Aorta (tissue), 5 donors: ENCODE results near the gene DNTT. TPM values are rescaled to one million over a fixed set of nuclear protein-coding genes. Genes with fewer than 3 reads are reported as not detected.

Experiments used
- ATAC-seq: fragments of 200-7000 bp; cut with Tn5 transposase; one replicate; pipeline ENCODE4 v1.9.1; 2022; ENCODE audit warnings: moderate library complexity; ENCODE audit not compliant: low FRiP score
- DNase-seq, 2 donors: peaks; one replicate each; pipeline ENCODE4 v3.0.0-alpha.2; 2020
- H3K27ac ChIP-seq, 2 donors: one replicate each; pipeline ENCODE4 v1.5.1; 2013; ENCODE audit warnings: low read length in 2 of 2, mild to moderate bottlenecking in 2 of 2, moderate library complexity in 2 of 2, control low read depth in 1 of 2, inconsistent platforms in 1 of 2, low read depth in 1 of 2
- H3K27me3 ChIP-seq, 2 donors: one replicate each; pipeline ENCODE4 v1.6.1; 2013; ENCODE audit warnings: control low read depth in 1 of 2, low read length in 1 of 2, mild to moderate bottlenecking in 1 of 2, moderate library complexity in 1 of 2; ENCODE audit not compliant: insufficient read depth in 2 of 2, control insufficient read depth in 1 of 2
- H3K36me3 ChIP-seq, 2 donors: one replicate each; pipeline ENCODE4 v1.6.1; 2013; ENCODE audit warnings: control low read depth in 1 of 2, low read length in 1 of 2, mild to moderate bottlenecking in 1 of 2; ENCODE audit not compliant: insufficient read depth in 2 of 2, control insufficient read depth in 1 of 2
- H3K4me1 ChIP-seq, 2 donors: one replicate each; pipeline ENCODE4 v1.6.1; 2013; ENCODE audit warnings: low read length in 2 of 2, control low read depth in 1 of 2, mild to moderate bottlenecking in 1 of 2, moderate library complexity in 1 of 2; ENCODE audit not compliant: insufficient read depth in 2 of 2, control insufficient read depth in 1 of 2
- H3K4me3 ChIP-seq, 2 donors: one replicate each; pipeline ENCODE4 v1.5.1; 2013; ENCODE audit warnings: low read length in 2 of 2, control low read depth in 1 of 2, mild to moderate bottlenecking in 1 of 2
- H3K9me3 ChIP-seq: one replicate; pipeline ENCODE4 v1.6.1; 2013; ENCODE audit warnings: mild to moderate bottlenecking, low read length; ENCODE audit not compliant: control insufficient read depth
- WGBS, 2 donors: extraction: QIAGEN DNeasy Blood & Tissue Kit; methylation state at CpG; one replicate each; pipeline ENCODE4 v1.1.7; 2013; 5-methylcytosine and 5-hydroxymethylcytosine counted together
- intact Hi-C, 2 donors: fragments of 100-400 bp; cut with DNase I; formaldehyde crosslinking; loops; one replicate each; pipeline versions ENCODE4 v1.14.2 to v1.15.0; 2022
- polyA plus RNA-seq, 2 donors: library from polyadenylated mRNA; stranded (reverse); fragments of 200-250 nt; gene quantifications; one replicate each; pipeline ENCODE4 v1.2.3, GENCODE V29; 2013
- total RNA-seq, 2 donors: library from RNA; stranded (reverse); fragmentation: NEBNext Ultra II Directional; extraction: Animal tissue kit (Norgen Biotek cat#: 25700); gene quantifications; one replicate each; pipeline ENCODE4 v1.2.1, GENCODE V29; 2021
- donor health status: healthy with polysubstance abuse.
- donor health status: Bipolar disorder and iron deficiency.
- donor health status: DM: no; HTN: no; CAD: no.
- donor health status: DM: no; HTN: no; CAD: no.
- donor health status: DM: yes; HTN: yes; CAD: no.

Gene DNTT
- total and polyA plus RNA-seq, 4 donors = not detected

DNA sequence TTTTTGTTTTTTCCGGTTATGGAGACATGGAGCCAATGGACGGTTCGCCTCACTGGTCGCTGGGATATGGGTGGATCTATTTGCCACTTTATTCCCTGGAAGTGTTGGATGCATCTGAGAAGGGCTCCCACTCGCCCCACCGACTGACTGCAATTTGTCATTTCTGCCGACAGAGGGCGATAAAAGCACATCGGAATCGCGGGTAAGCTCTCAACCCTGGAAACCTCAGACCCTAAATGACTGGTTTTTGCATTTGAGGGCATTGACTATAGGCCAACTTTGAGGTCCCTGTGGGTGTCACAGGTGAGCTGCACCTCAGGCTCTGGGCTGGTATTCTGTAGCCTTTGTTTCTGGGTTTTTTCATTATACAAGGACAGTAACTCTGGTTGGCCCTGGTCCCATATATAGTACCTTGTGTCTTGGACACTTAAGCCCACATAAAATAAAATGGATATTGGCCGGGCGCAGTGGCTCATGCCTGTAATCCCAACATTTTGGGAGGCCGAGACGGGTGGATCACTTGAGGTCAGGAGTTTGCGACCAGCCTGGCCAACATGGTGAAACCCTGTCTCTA, 66.4 kb downstream of the DNTT start:
- H3K4me3 ChIP-seq = no peak overlapping the region
- DNase-seq (no peak), ATAC-seq (peak; percentile 63)
- no peaks in the 10 kb centered on the region for H3K27me3 ChIP-seq
- peaks cover 0 to 5% of the 10 kb centered on the region in 2 donors for H3K4me1 ChIP-seq
- WGBS, 2 donors = 37 to 43% methylated on average over 16 of the region's 16 CpGs
- intact Hi-C loops = loop anchor here (5.0 to 10.0 kb wide), 3 partner anchors 142 to 844 kb away; partner anchors contain the start of genes TLL2 (in 2 of the 2) and LCOR (in 1 of the 2)
- no peaks in the 10 kb centered on the region for H3K36me3 ChIP-seq
- H3K9me3 ChIP-seq = no peaks in the 10 kb centered on the region
- no peak overlapping the region for H3K27ac ChIP-seq

DNA sequence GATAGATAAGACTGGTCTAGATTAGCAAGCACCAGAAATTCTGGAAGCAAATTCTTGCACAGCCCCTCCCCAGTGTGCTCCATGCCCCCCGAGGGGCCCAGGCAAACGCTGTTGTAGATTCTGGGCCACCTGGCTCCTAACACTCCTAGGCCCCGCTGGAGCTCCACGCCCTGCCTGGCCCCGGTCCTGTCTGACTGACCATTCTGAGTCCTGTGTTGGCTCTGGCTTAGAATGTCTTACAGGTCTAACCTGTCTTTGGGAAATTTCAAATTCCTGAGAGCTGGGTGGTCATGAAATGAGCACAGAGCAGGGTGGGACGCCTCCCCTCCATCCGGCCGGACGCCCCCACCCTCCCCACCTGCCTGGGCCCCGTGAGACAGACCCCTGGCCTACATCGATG, 67.1 kb downstream of the DNTT start:
- H3K4me1 ChIP-seq = peaks cover 0 to 5% of the 10 kb centered on the region in 2 donors
- no peaks in the 10 kb centered on the region for H3K9me3 ChIP-seq
- no peak overlapping the region for H3K27ac ChIP-seq
- no peak overlapping the region for H3K4me3 ChIP-seq
- no peaks in the 10 kb centered on the region for H3K27me3 ChIP-seq
- no peaks in the 10 kb centered on the region for H3K36me3 ChIP-seq
- ATAC-seq (no peak), DNase-seq (no peak)
- 88 to 92% methylated on average over 11 of the region's 11 CpGs for WGBS, 2 donors
- intact Hi-C loops = loop anchor here (5.0 to 10.0 kb wide), 3 partner anchors 141 to 843 kb away; partner anchors contain the start of genes TLL2 (in 2 of the 2) and LCOR (in 1 of the 2)

DNA sequence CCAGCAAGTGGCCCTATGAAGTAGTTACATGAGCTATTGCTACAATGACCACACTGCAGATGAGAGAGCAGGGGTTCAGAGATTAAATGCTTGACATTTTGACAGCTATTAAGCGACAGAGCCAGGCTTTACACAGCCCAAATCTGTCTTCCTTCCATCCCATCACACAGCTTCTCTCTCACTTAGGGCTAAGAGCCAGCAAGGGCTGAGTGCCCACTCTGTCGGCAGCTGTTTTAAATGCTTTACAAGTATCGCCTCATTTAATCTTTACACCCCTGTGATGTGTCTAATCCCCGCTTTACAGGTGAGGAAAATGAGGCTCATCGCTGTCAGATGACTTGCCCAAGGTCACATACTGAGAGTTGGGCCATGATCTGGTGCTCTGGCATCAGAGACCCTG, 69.8 kb downstream of the DNTT start:
- Histone ChIP-seq H3K9me3 (no peaks in the 10 kb centered on the region), H3K36me3 (no peaks in the 10 kb centered on the region), H3K27ac (no peak overlapping the region), H3K27me3 (no peaks in the 10 kb centered on the region), H3K4me3 (no peak overlapping the region), H3K4me1 (no peaks in the 10 kb centered on the region)
- intact Hi-C loops = loop anchor here (5.0 to 10.0 kb wide), 3 partner anchors 138 to 841 kb away; partner anchors contain the start of genes TLL2 (in 2 of the 2) and LCOR (in 1 of the 2)
- ATAC-seq (no peak), DNase-seq (no peak)
- WGBS, 2 donors = 84 to 87% methylated on average over 5 of the region's 5 CpGs

DNA sequence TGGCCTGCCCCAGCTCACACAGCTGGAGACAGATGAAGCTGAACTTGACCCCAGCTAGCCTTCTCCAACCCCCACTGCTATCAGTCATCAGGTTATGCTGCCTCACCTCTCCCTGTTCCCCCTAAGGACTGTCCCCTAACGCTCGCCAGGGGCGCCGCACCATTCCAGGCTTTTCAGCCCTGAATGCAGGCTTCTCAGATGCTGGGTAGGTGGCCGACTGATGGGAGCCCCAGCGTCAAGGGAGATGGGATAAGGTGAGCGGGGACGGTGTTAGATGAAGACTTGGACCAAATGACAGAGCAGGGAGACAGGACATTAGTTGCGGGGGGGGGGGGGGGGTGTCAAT, 70.4 kb downstream of the DNTT start:
- Histone ChIP-seq H3K9me3 (no peaks in the 10 kb centered on the region), H3K36me3 (no peaks in the 10 kb centered on the region), H3K27ac (no peak overlapping the region), H3K27me3 (no peaks in the 10 kb centered on the region), H3K4me1 (no peaks in the 10 kb centered on the region), H3K4me3 (no peak overlapping the region)
- WGBS, 2 donors = 23 to 29% methylated on average over 9 of the region's 9 CpGs
- ATAC-seq = no peak
- DNase-seq = no peak
- intact Hi-C loops = loop anchor here (5.0 to 10.0 kb wide), 3 partner anchors 138 to 840 kb away; partner anchors contain the start of genes TLL2 (in 2 of the 2) and LCOR (in 1 of the 2)

DNA sequence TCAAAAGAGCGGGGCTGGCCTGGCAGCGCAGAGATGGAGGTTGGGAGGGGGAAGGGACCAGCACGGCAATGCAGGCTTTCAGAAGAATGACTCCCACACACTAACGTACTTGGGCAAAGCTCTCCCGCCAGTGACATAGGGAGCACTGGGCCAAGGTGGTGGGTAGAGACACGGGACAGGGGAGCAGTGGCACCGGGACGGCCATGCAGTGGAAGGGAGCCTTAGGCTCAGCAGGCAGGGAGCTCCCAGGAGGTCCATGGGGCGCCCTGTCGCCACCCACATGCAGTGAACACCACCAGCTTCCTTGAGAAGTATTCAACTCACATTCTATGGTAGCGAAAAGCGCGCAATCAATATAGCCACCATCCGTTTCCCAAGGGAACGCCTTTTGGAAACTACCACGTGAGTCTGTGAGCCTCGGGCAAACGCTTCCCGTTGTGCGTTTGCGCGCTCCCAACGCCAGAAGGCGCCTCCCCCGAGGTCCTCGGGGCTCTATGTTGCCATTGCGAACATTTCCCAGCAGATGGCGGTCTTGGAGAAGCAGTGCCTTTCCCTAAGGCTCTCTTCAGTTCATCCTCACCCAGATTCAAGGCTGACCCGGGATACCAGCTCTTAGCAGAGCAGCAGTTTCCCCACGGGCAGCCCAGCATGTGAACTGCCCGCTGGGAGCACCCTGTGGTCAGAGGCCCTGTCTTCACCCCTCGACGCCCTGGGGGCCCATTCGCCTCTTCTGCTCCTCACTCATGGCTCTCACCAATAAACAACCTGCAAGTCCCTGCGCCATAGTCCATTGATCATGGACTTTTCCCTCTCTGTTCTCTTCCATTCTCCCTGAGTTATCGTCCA, 71.0 kb downstream of the DNTT start:
- H3K4me1 ChIP-seq = no peaks in the 10 kb centered on the region
- no peak overlapping the region for H3K27ac ChIP-seq
- no peaks in the 10 kb centered on the region for H3K27me3 ChIP-seq
- WGBS, 2 donors = 5 to 6% methylated on average over 36 of the region's 36 CpGs
- intact Hi-C loops = loop anchor here (5.0 to 10.0 kb wide), 3 partner anchors 137 to 840 kb away; partner anchors contain the start of genes TLL2 (in 2 of the 2) and LCOR (in 1 of the 2)
- no peak overlapping the region for H3K4me3 ChIP-seq
- no peaks in the 10 kb centered on the region for H3K9me3 ChIP-seq
- peak; percentile 87 to 93 for DNase-seq
- no peaks in the 10 kb centered on the region for H3K36me3 ChIP-seq
- ATAC-seq = peak; percentile 93

DNA sequence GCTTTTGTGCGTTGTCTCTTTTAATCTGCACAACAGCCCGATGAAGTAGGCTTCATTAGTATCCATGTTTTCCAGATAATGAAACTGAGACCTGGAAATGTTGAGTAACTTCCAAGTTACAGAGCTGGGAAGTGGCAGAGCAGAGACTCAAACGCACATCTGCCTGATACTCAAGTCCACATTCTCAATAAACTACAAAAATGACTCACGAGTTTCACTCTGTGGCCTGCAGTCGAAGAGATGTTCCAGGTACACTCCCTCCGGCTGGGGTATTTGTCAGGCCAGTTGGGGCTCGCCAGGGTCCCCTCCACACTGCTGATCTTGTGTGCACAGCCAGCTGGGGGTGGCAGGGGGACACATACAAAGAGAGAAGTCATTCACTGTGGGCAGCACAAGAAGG, 72.2 kb downstream of the DNTT start:
- DNase-seq = no peak

DNA sequence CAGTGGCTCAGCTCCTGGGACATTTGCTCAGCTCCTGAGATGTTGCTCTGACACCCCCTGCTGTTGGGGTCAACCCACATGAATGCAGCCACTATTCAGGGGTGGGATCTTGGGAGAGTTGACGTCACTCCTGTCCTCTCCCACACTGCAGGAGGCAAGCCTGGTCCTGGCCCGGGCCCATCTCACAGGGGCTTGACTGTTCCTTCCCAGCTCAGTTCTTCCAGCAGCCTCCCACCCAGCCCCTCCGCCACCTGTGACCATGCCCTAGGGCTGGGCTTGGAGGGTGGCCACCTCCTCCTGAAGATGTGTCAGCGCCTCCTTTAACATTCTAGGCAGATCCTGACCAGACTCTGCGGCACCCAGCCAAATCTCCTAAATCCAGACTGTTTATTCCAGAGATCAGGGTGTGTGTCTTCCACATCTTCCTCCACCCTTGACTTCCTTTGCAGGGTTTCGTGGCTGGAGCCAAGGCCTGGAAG, 73.6 kb downstream of the DNTT start:
- ATAC-seq (no peak), DNase-seq (no peak)
- no peaks in the 10 kb centered on the region for H3K36me3 ChIP-seq
- intact Hi-C loops = loop anchor here in 1 of 2 donors (10.0 kb wide), 2 partner anchors 457 to 837 kb away; partner anchors contain the start of gene LCOR
- no peaks in the 10 kb centered on the region for H3K4me1 ChIP-seq
- H3K27ac ChIP-seq = no peak overlapping the region
- H3K9me3 ChIP-seq = no peaks in the 10 kb centered on the region
- no peaks in the 10 kb centered on the region for H3K27me3 ChIP-seq
- H3K4me3 ChIP-seq = no peak overlapping the region
- WGBS, 2 donors = 69 to 75% methylated on average over 6 of the region's 6 CpGs

More for the DNA sequence above, 72.2 kb downstream of the DNTT start:
- no peak for ATAC-seq
- Histone ChIP-seq H3K4me3 (no peak overlapping the region), H3K4me1 (no peaks in the 10 kb centered on the region), H3K27me3 (no peaks in the 10 kb centered on the region), H3K36me3 (no peaks in the 10 kb centered on the region), H3K9me3 (no peaks in the 10 kb centered on the region), H3K27ac (no peak overlapping the region)
- 77 to 81% methylated on average over 7 of the region's 7 CpGs for WGBS, 2 donors
- intact Hi-C loops = loop anchor here in 1 of 2 donors (10.0 kb wide), 2 partner anchors 458 to 838 kb away; partner anchors contain the start of gene LCOR

DNA sequence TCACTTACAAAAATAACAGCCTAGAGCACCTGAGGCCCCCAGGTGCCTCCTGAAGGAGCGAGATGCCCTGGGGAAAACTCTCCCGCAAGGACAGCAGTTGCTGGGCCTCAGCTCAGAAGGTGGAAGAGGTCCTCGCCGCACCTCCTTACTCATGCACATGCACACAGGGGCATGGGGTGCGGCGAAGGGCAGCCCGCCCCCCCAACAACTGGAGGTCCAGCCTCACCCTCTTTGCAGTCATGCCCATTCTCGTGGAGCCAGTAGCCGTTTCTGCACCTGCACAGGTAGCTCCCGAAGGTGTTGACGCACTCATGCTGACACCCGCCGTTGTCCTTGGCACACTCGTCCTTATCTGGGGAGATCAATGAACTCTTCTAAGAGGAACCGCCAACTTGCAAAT, 74.5 kb downstream of the DNTT start:
- ATAC-seq (no peak), DNase-seq (no peak)
- intact Hi-C loops = loop anchor here in 1 of 2 donors (10.0 kb wide), 2 partner anchors 456 to 836 kb away; partner anchors contain the start of gene LCOR
- no peaks in the 10 kb centered on the region for H3K27me3 ChIP-seq
- no peaks in the 10 kb centered on the region for H3K9me3 ChIP-seq
- no peak overlapping the region for H3K27ac ChIP-seq
- H3K4me1 ChIP-seq = no peaks in the 10 kb centered on the region
- WGBS, 2 donors = 89 to 91% methylated on average over 14 to 15 of the region's 15 CpGs
- H3K4me3 ChIP-seq = no peak overlapping the region
- H3K36me3 ChIP-seq = no peaks in the 10 kb centered on the region
